Adrenal gland (tissue), 5 donors: ENCODE data around the gene SLC25A28.

ENCODE experiments used
- CTCF ChIP-seq, 6 experiments: fragments of 450-650 bp in 4 of 6; fragments of 200-600 bp in 2 of 6; sonication (generic) in 1 of 6; IDR thresholded peaks; 1 replicate in 5 of 6; 2 replicates in 1 of 6; pipeline versions ENCODE4 v1.5.1 to v1.8.0; 2016 to 2021; ENCODE audit warnings: antibody characterized with exemption in 6 of 6, mild to moderate bottlenecking in 2 of 6, moderate library complexity in 1 of 6
- POLR2A ChIP-seq, 2 donors: fragments of 450-650 bp; IDR thresholded peaks; one replicate each; pipeline ENCODE4 v1.6.1; 2017; ENCODE audit warnings: antibody characterized with exemption in 2 of 2, mild to moderate bottlenecking in 2 of 2, moderate library complexity in 1 of 2
- donor health status: DM: no; HTN: no; CAD: no.

- TF ChIP-seq POLR2A (IDR thresholded peaks at IDR 0.05), result no peak
- no peak for TF ChIP-seq CTCF (IDR thresholded peaks at IDR 0.05)
Measured at GRCh38 chr10:99617696-99618095, 2.5 kb downstream of the SLC25A28 start.
